A673 (cell line): ENCODE results near the gene SH3D21. TPM values are rescaled to one million over a fixed set of nuclear protein-coding genes. Genes with fewer than 3 reads are reported as not detected.

Source experiments
- BruUV-seq: library from RNA; stranded (reverse); fragments of 400-500 nt; replicated peaks from 2 replicates; lab custom pipeline; 2021; lab: Mats Ljungman, UMichigan
- CTCF ChIA-PET: fragments of 300-600 bp; sonication (Branson Sonifier 250); formaldehyde crosslinking; loops from one replicate; lab custom pipeline; 2022; ENCODE audit warnings: antibody characterized with exemption; lab: Charles Lee
- POLR2A ChIA-PET: fragments of 300-600 bp; sonication (Branson Sonifier 250); formaldehyde crosslinking; loops from one replicate; lab custom pipeline; 2022; ENCODE audit warnings: antibody characterized with exemption; ENCODE audit not compliant: low non-redundant PET; lab: Charles Lee
- DNase-seq: peaks from one replicate; pipeline ENCODE4 v3.0.0-alpha.2; 2015; ENCODE audit warnings: low spot score
- H3K27ac ChIP-seq: fragments of 200-600 bp; sonication (generic); 2 replicates; pipeline ENCODE4 v1.5.1; 2016; ENCODE audit warnings: mixed run types, low read depth, mild to moderate bottlenecking, mixed read lengths, antibody characterized with exemption, low read length; ENCODE audit not compliant: poor library complexity, severe bottlenecking
- H3K27me3 ChIP-seq: fragments of 200-600 bp; sonication (generic); replicated peaks from 2 replicates; pipeline ENCODE4 v1.6.1; 2017; ENCODE audit warnings: mixed run types, low read depth, mild to moderate bottlenecking, mixed read lengths, antibody characterized with exemption, low read length; ENCODE audit not compliant: insufficient read depth, poor library complexity
- H3K36me3 ChIP-seq: fragments of 200-600 bp; sonication (generic); 2 replicates; pipeline ENCODE4 v1.6.1; 2016; ENCODE audit warnings: mixed run types, mild to moderate bottlenecking, mixed read lengths, antibody characterized with exemption, low read length; ENCODE audit not compliant: insufficient read depth, poor library complexity, severe bottlenecking
- H3K4me1 ChIP-seq: fragments of 200-600 bp; sonication (generic); 2 replicates; pipeline ENCODE4 v1.6.1; 2017; ENCODE audit warnings: mixed run types, mild to moderate bottlenecking, mixed read lengths, antibody characterized with exemption, low read length; ENCODE audit not compliant: insufficient read depth, poor library complexity, severe bottlenecking
- H3K4me3 ChIP-seq: fragments of 200-600 bp; sonication (generic); 2 replicates; pipeline ENCODE4 v1.5.1; 2016; ENCODE audit warnings: low read depth, mixed run types, mild to moderate bottlenecking, mixed read lengths, low read length; ENCODE audit not compliant: poor library complexity, severe bottlenecking
- H3K9me3 ChIP-seq: fragments of 200-600 bp; sonication (generic); 2 replicates; pipeline ENCODE4 v1.6.1; 2016; ENCODE audit warnings: mixed run types, low read depth, mild to moderate bottlenecking, mixed read lengths, antibody characterized with exemption, low read length; ENCODE audit not compliant: poor library complexity, severe bottlenecking
- EZH2 ChIP-seq: fragments of 200-600 bp; sonication (generic); IDR thresholded peaks from 2 replicates; pipeline ENCODE4 v1.6.1; 2017; ENCODE audit warnings: borderline replicate concordance, low read depth, mild to moderate bottlenecking, mixed read lengths, antibody characterized with exemption, low read length; ENCODE audit not compliant: poor library complexity, severe bottlenecking
- intact Hi-C: fragments of 100-400 bp; cut with micrococcal nuclease; formaldehyde crosslinking; loops from one replicate; pipeline ENCODE4 v1.10.0; 2022; ENCODE audit not compliant: unreplicated experiment
- total RNA-seq: library from RNA; stranded (reverse); gene quantifications from 2 replicates; pipeline ENCODE4 v1.2.3, GENCODE V29; 2021
- TF ChIP-seq, protein P1 (sequence below): fragments of 300-800, 200-600 bp; sonication (generic); conservative IDR thresholded peaks from 2 replicates; pipeline ENCODE4 v1.5.1; 2017; ENCODE audit warnings: low read depth, mild to moderate bottlenecking, antibody characterized with exemption, low read length, moderate library complexity, mixed read lengths

The SH3D21 gene
- total RNA-seq, 1 experiment from 2014 or later: 2.9 TPM

DNA sequence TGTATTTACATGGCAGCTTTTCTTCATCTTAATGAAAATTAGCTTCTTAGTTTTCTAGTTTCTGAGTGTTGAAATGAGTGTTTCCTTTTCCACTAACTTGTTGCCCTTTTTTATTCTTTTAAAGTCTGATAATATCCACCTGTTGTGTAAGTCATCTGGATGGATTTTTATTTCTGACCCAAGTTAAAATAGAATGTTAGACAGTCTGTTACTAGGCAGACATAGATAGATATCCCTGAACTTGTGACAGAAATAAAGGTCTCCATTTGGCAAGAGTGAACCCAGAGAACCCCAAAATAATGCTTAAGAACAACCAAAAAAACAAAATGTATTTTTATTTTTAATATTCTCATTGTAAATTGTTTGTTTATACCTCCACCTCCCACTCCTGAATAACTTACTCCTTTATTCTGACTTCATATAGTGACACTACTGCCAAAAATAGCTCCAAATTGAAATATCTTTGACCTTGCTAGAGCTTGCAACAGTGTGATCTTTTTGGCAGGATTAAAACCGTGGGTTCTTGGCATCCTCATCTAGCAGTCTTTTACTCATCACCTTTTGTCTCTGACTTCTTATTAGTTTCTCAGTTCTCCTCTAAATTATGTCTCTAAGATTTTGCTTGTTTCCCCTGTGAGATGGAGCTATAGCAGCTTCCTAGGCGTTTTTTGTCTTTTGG lies 26.9 kb upstream of the SH3D21 start:
- H3K4me1 ChIP-seq: peaks cover 21% of the 10 kb centered on the region
- no TSS peak for BruUV-seq
- peaks cover 22% of the 10 kb centered on the region for H3K36me3 ChIP-seq
- no peak overlapping the region for H3K4me3 ChIP-seq
- ChIA-PET CTCF (no interaction called here), POLR2A (no interaction called here)
- no peak for DNase-seq
- no peak for TF ChIP-seq EZH2
- TF ChIP-seq, protein P1, sequence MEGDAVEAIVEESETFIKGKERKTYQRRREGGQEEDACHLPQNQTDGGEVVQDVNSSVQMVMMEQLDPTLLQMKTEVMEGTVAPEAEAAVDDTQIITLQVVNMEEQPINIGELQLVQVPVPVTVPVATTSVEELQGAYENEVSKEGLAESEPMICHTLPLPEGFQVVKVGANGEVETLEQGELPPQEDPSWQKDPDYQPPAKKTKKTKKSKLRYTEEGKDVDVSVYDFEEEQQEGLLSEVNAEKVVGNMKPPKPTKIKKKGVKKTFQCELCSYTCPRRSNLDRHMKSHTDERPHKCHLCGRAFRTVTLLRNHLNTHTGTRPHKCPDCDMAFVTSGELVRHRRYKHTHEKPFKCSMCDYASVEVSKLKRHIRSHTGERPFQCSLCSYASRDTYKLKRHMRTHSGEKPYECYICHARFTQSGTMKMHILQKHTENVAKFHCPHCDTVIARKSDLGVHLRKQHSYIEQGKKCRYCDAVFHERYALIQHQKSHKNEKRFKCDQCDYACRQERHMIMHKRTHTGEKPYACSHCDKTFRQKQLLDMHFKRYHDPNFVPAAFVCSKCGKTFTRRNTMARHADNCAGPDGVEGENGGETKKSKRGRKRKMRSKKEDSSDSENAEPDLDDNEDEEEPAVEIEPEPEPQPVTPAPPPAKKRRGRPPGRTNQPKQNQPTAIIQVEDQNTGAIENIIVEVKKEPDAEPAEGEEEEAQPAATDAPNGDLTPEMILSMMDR: no peak
- no peaks in the 10 kb centered on the region for H3K27me3 ChIP-seq
- no peaks in the 10 kb centered on the region for H3K9me3 ChIP-seq
- intact Hi-C loops: no loop called here
- H3K27ac ChIP-seq: no peak overlapping the region

DNA sequence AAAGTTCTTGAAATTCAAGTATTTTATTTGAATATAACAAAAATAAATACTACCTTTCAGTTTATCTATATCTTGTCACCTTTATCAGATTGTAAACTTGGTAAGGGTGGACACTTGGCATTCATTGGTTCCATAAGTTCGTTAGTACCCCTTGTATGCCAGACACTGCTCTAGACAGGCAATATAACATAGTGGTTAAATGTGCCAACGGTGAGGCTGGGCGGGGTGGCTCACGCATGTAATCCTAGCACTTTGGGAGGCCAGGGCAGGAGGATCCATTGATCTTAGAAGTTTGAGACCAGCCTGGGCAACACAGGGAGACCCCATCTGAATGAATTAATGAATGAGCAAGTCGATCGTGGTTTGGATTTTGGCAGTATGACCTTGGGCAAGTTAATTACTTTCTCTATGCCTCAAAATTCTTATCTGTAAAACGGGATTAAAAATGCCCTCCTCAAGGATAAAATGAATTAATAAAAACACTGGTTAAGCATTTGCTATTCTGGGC lies 26.3 kb upstream of the SH3D21 start:
- Histone ChIP-seq H3K4me3 (no peak overlapping the region), H3K4me1 (peaks cover 21% of the 10 kb centered on the region), H3K36me3 (peaks cover 22% of the 10 kb centered on the region), H3K9me3 (no peaks in the 10 kb centered on the region), H3K27ac (no peak overlapping the region), H3K27me3 (no peaks in the 10 kb centered on the region)
- no peak for TF ChIP-seq EZH2
- TF ChIP-seq, protein P1: no peak
- intact Hi-C loops: no loop called here
- CTCF ChIA-PET: no interaction called here
- POLR2A ChIA-PET: no interaction called here
- no TSS peak for BruUV-seq
- DNase-seq: no peak

DNA sequence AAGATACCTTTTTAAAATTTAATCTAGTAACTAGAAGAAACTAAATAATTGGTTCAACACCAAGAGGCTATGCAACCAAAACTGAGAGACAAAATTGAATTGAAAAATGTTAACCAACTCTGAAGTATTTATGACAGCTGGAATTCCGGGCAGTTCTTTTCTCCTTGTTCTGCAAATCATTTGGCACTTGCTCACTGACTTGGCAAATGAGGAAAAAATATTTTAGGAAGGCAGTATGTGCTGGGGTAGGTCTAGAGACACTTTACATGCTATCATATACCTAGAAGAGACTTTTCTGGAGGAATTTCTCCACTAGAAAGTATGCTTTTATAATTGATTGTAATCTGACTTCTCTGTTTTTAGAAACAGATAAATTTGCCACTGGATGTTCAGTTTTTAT lies 22.1 kb upstream of the SH3D21 start:
- no peak for TF ChIP-seq EZH2
- TF ChIP-seq, protein P1: no peak
- intact Hi-C loops: loop anchor here (2.0 kb wide), 1 partner anchor 185 kb away; no protein-coding TSS in a partner anchor
- peak overlapping the region; percentile 13 for H3K27ac ChIP-seq
- H3K4me1 ChIP-seq: peaks cover 21% of the 10 kb centered on the region
- POLR2A ChIA-PET: interaction anchor here (0.7 kb wide), 1 partner anchor 121 kb away, joined by 4 read pairs; no protein-coding TSS in a partner anchor
- no peaks in the 10 kb centered on the region for H3K9me3 ChIP-seq
- H3K36me3 ChIP-seq: peaks cover 62% of the 10 kb centered on the region
- H3K27me3 ChIP-seq: no peaks in the 10 kb centered on the region
- BruUV-seq: no TSS peak
- CTCF ChIA-PET: interaction anchor here (0.6 kb wide), 1 partner anchor 49 kb away, joined by 3 read pairs; no protein-coding TSS in a partner anchor
- no peak for DNase-seq
- H3K4me3 ChIP-seq: no peak overlapping the region
